Measurements from ENCODE around the gene TRAP1.

DNA sequence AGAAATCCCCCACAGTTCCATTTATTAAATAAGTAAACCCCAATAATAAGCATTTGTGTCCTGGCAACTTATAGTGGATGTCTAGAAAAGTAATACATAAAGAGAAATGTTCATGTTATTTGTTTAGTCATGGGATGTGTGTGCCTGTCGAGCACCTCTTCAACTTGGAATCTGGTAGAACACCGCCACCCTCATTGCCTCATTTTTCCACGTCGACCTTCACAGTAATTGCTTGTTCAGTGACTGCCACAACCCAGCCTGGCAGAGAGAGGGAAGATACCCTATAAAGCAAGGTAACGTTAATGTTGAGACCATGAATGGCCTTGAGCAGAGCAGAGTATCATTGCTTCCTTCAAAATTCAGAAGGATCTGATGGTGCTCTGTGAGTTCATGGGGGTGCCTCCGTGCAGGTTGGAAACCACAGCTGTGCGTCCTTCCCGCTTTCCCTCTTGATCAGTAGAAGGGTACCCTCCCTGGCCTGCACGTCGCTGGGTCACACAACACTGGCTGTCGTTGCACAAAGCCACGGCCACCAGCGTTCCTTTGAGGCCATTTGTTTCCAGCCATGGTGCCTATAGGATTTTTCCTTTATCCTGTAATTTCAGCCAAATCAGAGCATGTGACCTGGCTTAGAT is 66.6 kb downstream of the TRAP1 start:
- TF ChIP-seq, protein P1, sequence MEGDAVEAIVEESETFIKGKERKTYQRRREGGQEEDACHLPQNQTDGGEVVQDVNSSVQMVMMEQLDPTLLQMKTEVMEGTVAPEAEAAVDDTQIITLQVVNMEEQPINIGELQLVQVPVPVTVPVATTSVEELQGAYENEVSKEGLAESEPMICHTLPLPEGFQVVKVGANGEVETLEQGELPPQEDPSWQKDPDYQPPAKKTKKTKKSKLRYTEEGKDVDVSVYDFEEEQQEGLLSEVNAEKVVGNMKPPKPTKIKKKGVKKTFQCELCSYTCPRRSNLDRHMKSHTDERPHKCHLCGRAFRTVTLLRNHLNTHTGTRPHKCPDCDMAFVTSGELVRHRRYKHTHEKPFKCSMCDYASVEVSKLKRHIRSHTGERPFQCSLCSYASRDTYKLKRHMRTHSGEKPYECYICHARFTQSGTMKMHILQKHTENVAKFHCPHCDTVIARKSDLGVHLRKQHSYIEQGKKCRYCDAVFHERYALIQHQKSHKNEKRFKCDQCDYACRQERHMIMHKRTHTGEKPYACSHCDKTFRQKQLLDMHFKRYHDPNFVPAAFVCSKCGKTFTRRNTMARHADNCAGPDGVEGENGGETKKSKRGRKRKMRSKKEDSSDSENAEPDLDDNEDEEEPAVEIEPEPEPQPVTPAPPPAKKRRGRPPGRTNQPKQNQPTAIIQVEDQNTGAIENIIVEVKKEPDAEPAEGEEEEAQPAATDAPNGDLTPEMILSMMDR (IDR thresholded peaks at IDR 0.05; ENCODE audit: insufficient read depth, low read length, poor library complexity, severe bottlenecking): no peak
- no peak for TF ChIP-seq EZH2phosphoT487 (conservative IDR thresholded peaks at IDR 0.05; ENCODE audit: low read length)
